Parathyroid adenoma (tissue), 2 donors: ENCODE measurements around the gene CLIC4.

Experiments
- H2AFZ ChIP-seq: fragments of 300-600 bp; sonication (generic); one replicate; pipeline ENCODE4 v1.7.0; 2017; ENCODE audit warnings: antibody characterized with exemption, mild to moderate bottlenecking
- H3K27ac ChIP-seq: fragments of 300-600 bp; sonication (generic); one replicate; pipeline ENCODE4 v1.7.0; 2017
- H3K27me3 ChIP-seq: fragments of 300-600 bp; sonication (generic); one replicate; pipeline ENCODE4 v1.7.0; 2017; ENCODE audit warnings: low read length; ENCODE audit not compliant: control insufficient read depth, insufficient read depth
- H3K36me3 ChIP-seq: fragments of 300-600 bp; sonication (generic); one replicate; pipeline ENCODE4 v1.7.0; 2017; ENCODE audit warnings: low read length; ENCODE audit not compliant: control insufficient read depth, insufficient read depth
- H3K4me1 ChIP-seq: fragments of 300-600 bp; sonication (generic); one replicate; pipeline ENCODE4 v1.7.0; 2017; ENCODE audit warnings: control low read depth
- H3K4me2 ChIP-seq: fragments of 300-600 bp; sonication (generic); one replicate; pipeline ENCODE4 v1.7.0; 2017; ENCODE audit warnings: low read length
- H3K4me3 ChIP-seq: fragments of 300-600 bp; sonication (generic); one replicate; pipeline ENCODE4 v1.7.0; 2017; ENCODE audit warnings: low read depth, low read length
- H3K79me2 ChIP-seq: fragments of 300-600 bp; sonication (generic); one replicate; pipeline ENCODE4 v1.7.0; 2017; ENCODE audit warnings: control low read depth
- H3K9ac ChIP-seq: fragments of 300-600 bp; sonication (generic); one replicate; pipeline ENCODE4 v1.7.0; 2017; ENCODE audit warnings: mild to moderate bottlenecking
- H3K9me3 ChIP-seq: fragments of 300-600 bp; sonication (generic); one replicate; pipeline ENCODE4 v1.7.0; 2017; ENCODE audit warnings: low read length; ENCODE audit not compliant: control insufficient read depth
- CTCF ChIP-seq: fragments of 300-600 bp; sonication (generic); IDR thresholded peaks from one replicate; pipeline ENCODE4 v1.7.0; 2017; ENCODE audit warnings: antibody characterized with exemption, mild to moderate bottlenecking
- donor health status: primary hyperparathyroidism.

The CLIC4 gene

GRCh38 chr1:24875257-24875656 is 130.0 kb downstream of the CLIC4 start:
- no peak for TF ChIP-seq CTCF
- H3K27ac ChIP-seq, result no peak overlapping the region
- no peak overlapping the region for H2AFZ ChIP-seq
- H3K4me1 ChIP-seq, result no peaks in the 10 kb centered on the region
- H3K79me2 ChIP-seq, result no peaks in the 10 kb centered on the region
- H3K4me2 ChIP-seq, result no peak overlapping the region
- no peak overlapping the region for H3K4me3 ChIP-seq
- H3K9ac ChIP-seq, result no peak overlapping the region
- no peaks in the 10 kb centered on the region for H3K36me3 ChIP-seq
- H3K27me3 ChIP-seq, result no peaks in the 10 kb centered on the region
- H3K9me3 ChIP-seq, result no peaks in the 10 kb centered on the region

- no peak overlapping the region for H2AFZ ChIP-seq
- no peak overlapping the region for H3K9ac ChIP-seq
- no peaks in the 10 kb centered on the region for H3K27me3 ChIP-seq
- H3K79me2 ChIP-seq, result no peaks in the 10 kb centered on the region
- H3K4me3 ChIP-seq, result no peak overlapping the region
- no peaks in the 10 kb centered on the region for H3K9me3 ChIP-seq
- no peak overlapping the region for H3K4me2 ChIP-seq
- no peaks in the 10 kb centered on the region for H3K4me1 ChIP-seq
- H3K36me3 ChIP-seq, result no peaks in the 10 kb centered on the region
- H3K27ac ChIP-seq, result no peak overlapping the region
- no peak for TF ChIP-seq CTCF
Observed at GRCh38 chr1:24875991-24876506, 130.8 kb downstream of the CLIC4 start.

GRCh38 chr1:24878045-24878444 is 132.8 kb downstream of the CLIC4 start:
- no peaks in the 10 kb centered on the region for H3K27me3 ChIP-seq
- no peak overlapping the region for H3K27ac ChIP-seq
- H3K4me2 ChIP-seq, result no peak overlapping the region
- H3K36me3 ChIP-seq, result no peaks in the 10 kb centered on the region
- no peak overlapping the region for H3K4me3 ChIP-seq
- no peak overlapping the region for H3K9ac ChIP-seq
- no peak overlapping the region for H2AFZ ChIP-seq
- no peaks in the 10 kb centered on the region for H3K79me2 ChIP-seq
- no peaks in the 10 kb centered on the region for H3K9me3 ChIP-seq
- TF ChIP-seq CTCF, result no peak
- no peaks in the 10 kb centered on the region for H3K4me1 ChIP-seq

- Histone ChIP-seq H3K36me3 (no peaks in the 10 kb centered on the region), H3K4me3 (no peak overlapping the region), H3K4me1 (no peaks in the 10 kb centered on the region), H3K27ac (no peak overlapping the region), H3K9ac (no peak overlapping the region), H2AFZ (no peak overlapping the region), H3K79me2 (no peaks in the 10 kb centered on the region), H3K27me3 (no peaks in the 10 kb centered on the region), H3K9me3 (no peaks in the 10 kb centered on the region), H3K4me2 (no peak overlapping the region)
- no peak for TF ChIP-seq CTCF
Observed at GRCh38 chr1:24878775-24879742, 133.8 kb downstream of the CLIC4 start.
